GM15510 (cell line): ENCODE results near the gene RHOU.

Experiments
- POLR2A ChIP-seq: IDR thresholded peaks from 3 replicates; pipeline ENCODE4 v1.6.1; 2011; ENCODE audit warnings: borderline replicate concordance; ENCODE audit not compliant: insufficient read length; ENCODE audit errors: extremely low read depth

Gene RHOU

GRCh38 chr1:228786361-228787129 lies 51.3 kb downstream of the RHOU start:
- no peak for TF ChIP-seq POLR2A

GRCh38 chr1:228791791-228792190 lies 56.5 kb downstream of the RHOU start:
- TF ChIP-seq POLR2A, result no peak

GRCh38 chr1:228792601-228793000 lies 57.3 kb downstream of the RHOU start:
- no peak for TF ChIP-seq POLR2A

GRCh38 chr1:228793032-228793431 lies 57.8 kb downstream of the RHOU start:
- TF ChIP-seq POLR2A, result no peak

- TF ChIP-seq POLR2A, result no peak
These were observed 58.9 kb downstream of the RHOU start for GRCh38 chr1:228794173-228794572.

GRCh38 chr1:228794810-228795209 lies 59.5 kb downstream of the RHOU start:
- no peak for TF ChIP-seq POLR2A

GRCh38 chr1:228795596-228795995 lies 60.3 kb downstream of the RHOU start:
- TF ChIP-seq POLR2A, result no peak
